GM19463 (cell line): ENCODE data around the gene DMWD.
A peak's percentile ranks its signal among the peaks of the same experiment; 100 is the strongest.

Experiments used
- ATAC-seq: cut with Tn5 transposase; IDR thresholded peaks from one replicate; pipeline ENCODE4 v1.9.1; 2021; ENCODE audit warnings: mild to moderate bottlenecking, moderate library complexity; ENCODE audit not compliant: unreplicated experiment

Gene DMWD

GRCh38 chr19:45771311-45771933 lies 21.2 kb downstream of the DMWD start:
- no peak for ATAC-seq

- peak; percentile 48 for ATAC-seq
These were observed 22.2 kb downstream of the DMWD start for GRCh38 chr19:45770192-45771101.

- ATAC-seq: no peak
These were observed 22.8 kb downstream of the DMWD start for GRCh38 chr19:45769821-45770191.

GRCh38 chr19:45768984-45769782 lies 23.5 kb downstream of the DMWD start, which contains the start of gene SIX5:
Gene SIX5, minus strand, starts transcription at chr19:45769252. Its CDS starts 408 bp downstream, at chr19:45768844.
- ATAC-seq: peak; percentile 59

- ATAC-seq: no peak
These were observed 24.0 kb downstream of the DMWD start for GRCh38 chr19:45768655-45768983.

- ATAC-seq: no peak
These were observed 24.6 kb downstream of the DMWD start for GRCh38 chr19:45767881-45768654.

GRCh38 chr19:45767410-45767880 lies 25.2 kb downstream of the DMWD start:
- ATAC-seq: no peak

- no peak for ATAC-seq
These were observed 25.7 kb downstream of the DMWD start for GRCh38 chr19:45766869-45767346.

- ATAC-seq: no peak
These were observed 26.3 kb downstream of the DMWD start for GRCh38 chr19:45766296-45766868.

- no peak for ATAC-seq
These were observed 26.8 kb downstream of the DMWD start for GRCh38 chr19:45765702-45766295.

GRCh38 chr19:45764945-45765701 lies 27.5 kb downstream of the DMWD start:
- no peak for ATAC-seq

- ATAC-seq: no peak
These were observed 28.2 kb downstream of the DMWD start for GRCh38 chr19:45764475-45764874.

GRCh38 chr19:45763691-45764294 lies 28.9 kb downstream of the DMWD start:
- no peak for ATAC-seq

GRCh38 chr19:45762870-45763631 lies 29.6 kb downstream of the DMWD start:
- no peak for ATAC-seq

GRCh38 chr19:45761714-45762113 lies 30.9 kb downstream of the DMWD start:
- ATAC-seq: no peak

GRCh38 chr19:45758921-45759320 lies 33.7 kb downstream of the DMWD start:
- ATAC-seq: no peak

GRCh38 chr19:45757695-45758094 lies 35.0 kb downstream of the DMWD start:
- no peak for ATAC-seq

- ATAC-seq: no peak
These were observed 38.3 kb downstream of the DMWD start for GRCh38 chr19:45754323-45754722.
